ENCODE measurements around the gene CENPS.

DNA sequence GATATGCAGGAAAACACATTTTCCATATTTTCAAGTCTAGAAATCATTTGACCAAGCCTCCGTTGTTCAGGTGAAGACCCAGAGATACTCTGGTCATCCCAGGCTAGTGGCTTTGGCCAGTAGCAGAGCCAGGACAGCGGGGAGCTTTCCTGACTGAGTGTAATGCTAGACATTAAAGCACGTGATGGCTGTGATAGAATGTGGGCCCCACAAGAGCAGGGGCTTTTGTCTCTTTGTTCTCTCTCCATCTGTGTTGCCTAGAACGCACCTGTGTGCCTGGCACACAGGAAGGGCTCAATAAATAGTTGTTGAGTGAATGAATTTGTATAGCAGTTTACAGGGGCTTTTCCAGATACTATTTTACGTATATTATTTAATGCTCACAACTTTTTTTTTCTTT lies 10.6 kb downstream of the CENPS start:
- TF ChIP-seq CTCF (conservative IDR thresholded peaks at IDR 0.05; ENCODE audit: low read length) (no peak), EZH2phosphoT487 (IDR thresholded peaks at IDR 0.05; ENCODE audit: borderline replicate concordance, low read depth, low read length) (no peak)
